HG02642 (cell line): ENCODE results near the gene DCAF17.

ENCODE experiments used
- ATAC-seq: cut with Tn5 transposase; IDR thresholded peaks from one replicate; pipeline ENCODE4 v1.9.1; 2021; ENCODE audit warnings: mild to moderate bottlenecking; ENCODE audit not compliant: unreplicated experiment, poor library complexity

DCAF17 gene

GRCh38 chr2:171533331-171533730, 99.3 kb downstream of the DCAF17 start:
- no peak for ATAC-seq
